Endodermal cell (in vitro differentiated cells): ENCODE data around the gene KIAA0586. TPM values are rescaled to one million over a fixed set of nuclear protein-coding genes. Genes with fewer than 3 reads are reported as not detected.
"Not testable (repeated sequence)": the region's sequence is repeated elsewhere in the genome, so short reads cannot be mapped to it uniquely, and the experiment has no call there.

Experiments used
- DNase-seq: peaks from one replicate; pipeline ENCODE4 v3.0.0-alpha.2; 2017
- H3K27ac ChIP-seq: 2 replicates; pipeline ENCODE4 v1.5.1; 2013; ENCODE audit warnings: mild to moderate bottlenecking, low read depth, low read length, moderate library complexity
- H3K27me3 ChIP-seq: 2 replicates; pipeline ENCODE4 v1.6.1; 2013; ENCODE audit warnings: mild to moderate bottlenecking, low read length, moderate library complexity; ENCODE audit not compliant: insufficient read depth, control insufficient read depth, poor library complexity, severe bottlenecking
- H3K36me3 ChIP-seq: 2 replicates; pipeline ENCODE4 v1.7.0; 2013; ENCODE audit warnings: mild to moderate bottlenecking, low read length, moderate library complexity; ENCODE audit not compliant: control insufficient read depth, insufficient read depth
- H3K4me1 ChIP-seq: one replicate; pipeline ENCODE4 v1.7.0; 2013; ENCODE audit warnings: low read length; ENCODE audit not compliant: control insufficient read depth, insufficient read depth
- H3K4me3 ChIP-seq: 2 replicates; pipeline ENCODE4 v1.5.1; 2013; ENCODE audit warnings: mild to moderate bottlenecking, low read length, moderate library complexity
- H3K9ac ChIP-seq: 2 replicates; pipeline ENCODE4 v1.6.1; 2013; ENCODE audit warnings: mild to moderate bottlenecking, low read length, moderate library complexity; ENCODE audit not compliant: poor library complexity, severe bottlenecking; ENCODE audit errors: extremely low read depth
- H3K9me3 ChIP-seq: 2 replicates; pipeline ENCODE4 v1.6.1; 2013; ENCODE audit warnings: mild to moderate bottlenecking, low read length, moderate library complexity; ENCODE audit not compliant: control insufficient read depth
- H3K27ac Mint-ChIP-seq: 2 replicates; pipeline ENCODE4 v1.8.0; 2020; ENCODE audit warnings: mixed read lengths
- H3K27me3 Mint-ChIP-seq: 2 replicates; pipeline ENCODE4 v1.8.0; 2021; ENCODE audit warnings: mild to moderate bottlenecking, mixed read lengths; ENCODE audit not compliant: insufficient read depth
- H3K36me3 Mint-ChIP-seq: 2 replicates; pipeline ENCODE4 v1.8.0; 2020; ENCODE audit warnings: low read depth, mixed read lengths
- H3K4me1 Mint-ChIP-seq: 2 replicates; pipeline ENCODE4 v1.8.0; 2020; ENCODE audit warnings: mixed read lengths
- H3K4me3 Mint-ChIP-seq: 2 replicates; pipeline ENCODE4 v1.8.0; 2020; ENCODE audit warnings: mild to moderate bottlenecking, moderate library complexity, mixed read lengths
- H3K9me3 Mint-ChIP-seq: 2 replicates; pipeline ENCODE4 v1.8.0; 2020; ENCODE audit warnings: mild to moderate bottlenecking, mixed read lengths
- WGBS, 2 experiments: methylation state at CpG; one replicate each; pipeline versions ENCODE4 v1.1.5 to v1.1.7; 2013; ENCODE audit warnings: missing lambda C conversion rate in 2 of 2, mixed read lengths in 1 of 2; ENCODE audit not compliant: insufficient coverage in 1 of 2, insufficient read length in 1 of 2; 5-methylcytosine and 5-hydroxymethylcytosine counted together
- total RNA-seq, 2 donors: library from RNA; stranded (reverse); fragmentation: NEBNext Ultra II Directional in 1 of 2; extraction: Animal tissue kit (Norgen Biotek cat#: 25700) in 1 of 2; gene quantifications; 2 replicates in 1 of 2; 3 replicates in 1 of 2; pipeline ENCODE4 v1.2.1, GENCODE V29; 2021
- TF ChIP-seq, protein P1 (sequence below): fragments of 200-600 bp; sonication (generic); conservative IDR thresholded peaks from 2 replicates; pipeline ENCODE4 v1.5.0; 2021; ENCODE audit warnings: antibody characterized with exemption, mild to moderate bottlenecking

KIAA0586 gene
- total RNA-seq, 2 donors from 2014 or later, result 14.2 to 26.4 TPM

DNA sequence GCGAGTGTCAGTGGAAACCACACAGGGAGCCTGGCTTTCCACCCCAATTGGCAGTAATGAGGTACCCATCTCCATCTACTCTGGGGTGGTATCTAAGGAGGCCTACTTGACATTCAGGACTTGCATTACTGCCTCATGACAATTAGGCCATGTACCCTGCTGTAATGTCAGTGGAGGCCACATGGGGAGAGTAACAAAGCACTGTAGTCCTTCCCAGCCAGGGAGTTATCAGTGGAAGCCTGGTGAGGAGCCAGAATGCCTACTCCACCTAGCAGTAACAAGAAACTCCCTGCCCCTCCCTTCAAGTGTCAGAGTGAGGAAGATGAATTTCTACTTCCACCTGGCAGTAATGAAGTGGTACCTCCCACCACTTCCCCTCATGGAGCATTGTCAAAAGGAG is 12.7 kb upstream of the KIAA0586 start:
- Mint-ChIP-seq H3K4me1 (peaks cover 7% of the 10 kb centered on the region), H3K27ac (no peak overlapping the region), H3K36me3 (peaks cover 61% of the 10 kb centered on the region), H3K9me3 (no peaks in the 10 kb centered on the region), H3K27me3 (no peaks in the 10 kb centered on the region), H3K4me3 (no peak overlapping the region)
- TF ChIP-seq, protein P1, sequence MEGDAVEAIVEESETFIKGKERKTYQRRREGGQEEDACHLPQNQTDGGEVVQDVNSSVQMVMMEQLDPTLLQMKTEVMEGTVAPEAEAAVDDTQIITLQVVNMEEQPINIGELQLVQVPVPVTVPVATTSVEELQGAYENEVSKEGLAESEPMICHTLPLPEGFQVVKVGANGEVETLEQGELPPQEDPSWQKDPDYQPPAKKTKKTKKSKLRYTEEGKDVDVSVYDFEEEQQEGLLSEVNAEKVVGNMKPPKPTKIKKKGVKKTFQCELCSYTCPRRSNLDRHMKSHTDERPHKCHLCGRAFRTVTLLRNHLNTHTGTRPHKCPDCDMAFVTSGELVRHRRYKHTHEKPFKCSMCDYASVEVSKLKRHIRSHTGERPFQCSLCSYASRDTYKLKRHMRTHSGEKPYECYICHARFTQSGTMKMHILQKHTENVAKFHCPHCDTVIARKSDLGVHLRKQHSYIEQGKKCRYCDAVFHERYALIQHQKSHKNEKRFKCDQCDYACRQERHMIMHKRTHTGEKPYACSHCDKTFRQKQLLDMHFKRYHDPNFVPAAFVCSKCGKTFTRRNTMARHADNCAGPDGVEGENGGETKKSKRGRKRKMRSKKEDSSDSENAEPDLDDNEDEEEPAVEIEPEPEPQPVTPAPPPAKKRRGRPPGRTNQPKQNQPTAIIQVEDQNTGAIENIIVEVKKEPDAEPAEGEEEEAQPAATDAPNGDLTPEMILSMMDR, result peak; percentile 55
- H3K4me1 ChIP-seq, result no peaks in the 10 kb centered on the region
- DNase-seq, result peak; percentile 71
- no peak overlapping the region for H3K9ac ChIP-seq
- peaks cover 74% of the 10 kb centered on the region for H3K36me3 ChIP-seq
- H3K27me3 ChIP-seq, result no peaks in the 10 kb centered on the region
- H3K9me3 ChIP-seq, result peaks cover 11% of the 10 kb centered on the region
- WGBS, 2 experiments, result 88 to 100% methylated on average over 1 of the region's 1 CpG
- no peak overlapping the region for H3K4me3 ChIP-seq
- H3K27ac ChIP-seq, result no peak overlapping the region

DNA sequence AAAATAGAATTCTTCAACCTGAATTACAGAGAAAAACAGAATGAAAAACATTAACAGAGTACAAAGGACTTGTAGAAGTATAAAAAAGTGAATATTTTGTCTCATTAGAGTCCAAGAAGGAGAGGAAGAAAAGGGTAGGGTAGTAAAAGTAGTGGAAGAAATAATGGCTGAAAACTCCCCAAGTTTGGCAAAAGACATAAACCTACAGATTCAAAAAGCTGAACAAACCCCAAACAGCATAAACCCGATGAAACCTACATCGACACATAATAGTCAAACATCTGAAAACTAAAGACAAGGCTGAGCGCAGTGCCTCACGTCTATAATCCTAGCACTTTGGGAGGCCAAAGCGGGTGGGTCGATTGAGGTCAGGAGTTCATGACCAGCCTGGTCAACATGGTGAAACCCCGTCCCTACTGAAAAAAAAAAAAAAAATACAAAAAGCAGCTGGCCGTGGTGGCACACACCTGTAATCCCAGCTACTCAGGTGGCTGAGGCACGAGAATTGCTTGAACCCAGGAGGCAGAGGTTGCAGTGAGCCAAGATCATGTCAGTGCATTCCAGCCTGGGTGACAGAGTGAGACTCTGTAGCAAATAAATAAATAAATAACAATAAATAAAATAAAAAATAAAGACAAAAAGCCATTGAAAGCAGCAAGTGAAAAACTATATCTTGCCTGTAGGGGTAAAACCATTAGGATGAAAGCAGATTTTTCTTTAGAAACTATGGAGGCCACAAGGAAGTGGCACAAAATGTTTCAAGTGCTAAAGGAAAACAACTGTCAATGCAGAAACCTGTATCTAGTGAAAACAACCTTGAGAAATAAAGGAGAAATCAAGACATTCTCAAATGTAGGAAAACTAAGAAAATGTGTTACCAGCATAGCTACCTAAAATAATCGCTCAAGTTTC is 11.6 kb upstream of the KIAA0586 start:
- H3K9me3 ChIP-seq, result peaks cover 11% of the 10 kb centered on the region
- Mint-ChIP-seq H3K27me3 (no peaks in the 10 kb centered on the region), H3K4me3 (no peak overlapping the region), H3K9me3 (no peaks in the 10 kb centered on the region), H3K36me3 (peaks cover 58% of the 10 kb centered on the region), H3K27ac (no peak overlapping the region), H3K4me1 (peaks cover 7% of the 10 kb centered on the region)
- no peaks in the 10 kb centered on the region for H3K4me1 ChIP-seq
- no peak overlapping the region for H3K4me3 ChIP-seq
- no peaks in the 10 kb centered on the region for H3K27me3 ChIP-seq
- no peak overlapping the region for H3K9ac ChIP-seq
- peaks cover 71% of the 10 kb centered on the region for H3K36me3 ChIP-seq
- 85 to 98% methylated on average over 5 to 10 of the region's 10 CpGs for WGBS, 2 experiments
- TF ChIP-seq, protein P1, result no peak
- no peak overlapping the region for H3K27ac ChIP-seq
- no peak for DNase-seq

DNA sequence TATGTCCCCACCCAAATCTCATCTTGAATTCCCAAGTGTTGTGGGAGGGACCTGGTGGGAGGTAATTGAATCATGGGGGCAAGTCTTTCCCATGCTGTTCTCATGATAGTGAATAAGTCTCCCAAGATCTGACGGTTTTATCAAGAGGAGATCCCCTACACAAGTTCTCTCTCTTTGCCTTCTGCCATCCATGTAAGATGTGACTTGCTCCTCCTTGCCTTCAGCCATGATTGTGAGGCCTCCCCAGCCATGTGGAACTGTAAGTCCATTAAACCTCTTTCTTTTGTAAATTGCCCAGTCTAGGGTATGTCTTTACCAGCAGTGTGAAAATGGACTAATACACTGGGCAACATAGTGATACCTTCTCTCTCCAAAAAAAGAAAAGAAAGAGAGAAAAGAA is 10.6 kb upstream of the KIAA0586 start:
- not testable (repeated sequence) for H3K9me3 Mint-ChIP-seq, H3K4me3 ChIP-seq, H3K27me3 ChIP-seq, H3K4me1 Mint-ChIP-seq, H3K27me3 Mint-ChIP-seq, H3K4me1 ChIP-seq, H3K27ac Mint-ChIP-seq, H3K4me3 Mint-ChIP-seq, H3K9ac ChIP-seq, DNase-seq, H3K27ac ChIP-seq
- peaks cover 59% of the 10 kb centered on the region for H3K36me3 Mint-ChIP-seq
- WGBS, 2 experiments, result 80 to 94% methylated on average over 1 of the region's 1 CpG
- Histone ChIP-seq H3K9me3 (peaks cover 11% of the 10 kb centered on the region), H3K36me3 (peaks cover 71% of the 10 kb centered on the region)
